H1 (cell line): ENCODE data around the gene ADGRL3. TPM values are rescaled to one million over a fixed set of nuclear protein-coding genes. Genes with fewer than 3 reads are reported as not detected.

Experiments used
- CTCF ChIA-PET: fragments of 300-600 bp; sonication (Branson Sonifier 250); formaldehyde crosslinking; loops from one replicate; lab custom pipeline; 2021; ENCODE audit not compliant: partially characterized antibody; lab: Charles Lee
- POLR2A ChIA-PET: fragments of 300-600 bp; sonication (Branson Sonifier 250); formaldehyde crosslinking; loops from one replicate; lab custom pipeline; 2021; ENCODE audit warnings: inconsistent platforms; ENCODE audit not compliant: partially characterized antibody; lab: Charles Lee
- DNase-seq, 2 experiments: peaks; one replicate each; pipeline versions ENCODE4 v3.0.0 to v3.0.0-alpha.2; 2010 to 2022; ENCODE audit warnings: low spot score in 2 of 2, low read depth in 1 of 2, mixed read lengths in 1 of 2
- FAIRE-seq: peaks from 2 replicates; lab custom pipeline; 2011; peaks lifted over from hg19 to GRCh38; lab: Jason Lieb, UNC
- H2AFZ ChIP-seq: 2 replicates; pipeline ENCODE4 v1.8.1; 2012; ENCODE audit warnings: low read length, inconsistent platforms
- H2AK5ac ChIP-seq: 2 replicates; pipeline ENCODE4 v1.6.1; 2013; ENCODE audit warnings: low read depth, low read length
- H2BK120ac ChIP-seq: replicated peaks from 2 replicates; pipeline ENCODE3; 2013; ENCODE audit warnings: low read depth, low read length, inconsistent platforms
- H2BK12ac ChIP-seq: 2 replicates; pipeline ENCODE4 v1.6.1; 2013; ENCODE audit warnings: low read depth, low read length
- H2BK15ac ChIP-seq: 2 replicates; pipeline ENCODE4 v1.6.1; 2013; ENCODE audit warnings: low read length
- H2BK20ac ChIP-seq: 2 replicates; pipeline ENCODE4 v1.6.1; 2013; ENCODE audit warnings: low read length
- H2BK5ac ChIP-seq: 2 replicates; pipeline ENCODE4 v1.6.1; 2013; ENCODE audit warnings: low read depth, low read length
- H3K14ac ChIP-seq: 2 replicates; pipeline ENCODE4 v1.6.1; 2013; ENCODE audit warnings: inconsistent platforms; ENCODE audit not compliant: insufficient read length
- H3K18ac ChIP-seq: 2 replicates; pipeline ENCODE4 v1.6.1; 2013; ENCODE audit warnings: low read length; ENCODE audit errors: extremely low read depth
- H3K23ac ChIP-seq: 2 replicates; pipeline ENCODE4 v1.6.1; 2013; ENCODE audit warnings: inconsistent platforms; ENCODE audit not compliant: insufficient read length
- H3K23me2 ChIP-seq: 2 replicates; pipeline ENCODE4 v1.6.1; 2013; ENCODE audit warnings: low read depth, low read length
- H3K27ac ChIP-seq: 2 replicates; pipeline ENCODE4 v1.6.1; 2011; ENCODE audit warnings: low read depth, low read length, inconsistent platforms
- H3K27me3 ChIP-seq, 4 experiments: replicated peaks in 1 of 4; 1 replicate in 1 of 4; 2 replicates in 3 of 4; pipeline versions ENCODE4 v1.6.1 to v1.8.1; 2011 to 2013; ENCODE audit warnings: low read length in 3 of 4, mild to moderate bottlenecking in 3 of 4, inconsistent platforms in 2 of 4, mixed read lengths in 2 of 4, moderate library complexity in 1 of 4; ENCODE audit not compliant: control insufficient read depth in 3 of 4, insufficient read depth in 3 of 4; ENCODE audit errors: extremely low read depth in 1 of 4
- H3K36me3 ChIP-seq, 4 experiments: 2 replicates each; pipeline versions ENCODE4 v1.6.1 to v1.8.1; 2011 to 2013; ENCODE audit warnings: mild to moderate bottlenecking in 4 of 4, low read length in 3 of 4, moderate library complexity in 2 of 4, control low read depth in 1 of 4, inconsistent platforms in 1 of 4; ENCODE audit not compliant: insufficient read depth in 4 of 4, control insufficient read depth in 2 of 4
- H3K4ac ChIP-seq: replicated peaks from 2 replicates; pipeline ENCODE3; 2013; ENCODE audit warnings: low read length, low read depth, mixed read lengths, inconsistent platforms; ENCODE audit not compliant: insufficient read length
- H3K4me1 ChIP-seq, 4 experiments: replicated peaks in 1 of 4; 1 replicate in 1 of 4; 2 replicates in 3 of 4; pipeline versions ENCODE4 v1.6.1 to v1.8.1; 2011 to 2013; ENCODE audit warnings: low read length in 3 of 4, inconsistent platforms in 2 of 4, mixed read lengths in 1 of 4; ENCODE audit not compliant: insufficient read depth in 4 of 4, control insufficient read depth in 3 of 4
- H3K4me2 ChIP-seq, 2 experiments: 2 replicates each; pipeline versions ENCODE4 v1.6.1 to v1.8.1; 2011 to 2013; ENCODE audit warnings: low read depth in 2 of 2, low read length in 2 of 2, control low read depth in 1 of 2, inconsistent platforms in 1 of 2, mild to moderate bottlenecking in 1 of 2; ENCODE audit not compliant: insufficient read depth in 1 of 2
- H3K4me3 ChIP-seq, 4 experiments: fragments of 200-600, 300-600 bp in 1 of 4; sonication (generic), shearing (Covaris generic), sonication (Bioruptor Twin) in 1 of 4; 2 replicates each; pipeline versions ENCODE4 v1.5.1 to v1.8.1; 2011 to 2016; ENCODE audit warnings: low read length in 4 of 4, low read depth in 3 of 4, control low read depth in 2 of 4, inconsistent platforms in 2 of 4, mild to moderate bottlenecking in 2 of 4, mixed read lengths in 1 of 4, moderate library complexity in 1 of 4; ENCODE audit not compliant: insufficient read depth in 2 of 4; ENCODE audit errors: extremely low read depth in 1 of 4
- H3K56ac ChIP-seq: replicated peaks from 2 replicates; pipeline ENCODE3; 2013; ENCODE audit warnings: low read depth, mild to moderate bottlenecking, mixed read lengths, low read length, inconsistent platforms; ENCODE audit not compliant: insufficient read length
- H3K79me1 ChIP-seq: 2 replicates; pipeline ENCODE4 v1.6.1; 2013; ENCODE audit warnings: low read depth, low read length, control low read depth
- H3K79me2 ChIP-seq, 2 experiments: 2 replicates each; pipeline versions ENCODE4 v1.6.1 to v1.8.1; 2012 to 2013; ENCODE audit warnings: low read length in 2 of 2, mild to moderate bottlenecking in 2 of 2, inconsistent platforms in 1 of 2; ENCODE audit not compliant: insufficient read depth in 2 of 2, control insufficient read depth in 1 of 2
- H3K9ac ChIP-seq, 4 experiments: replicated peaks in 1 of 4; 1 replicate in 1 of 4; 2 replicates in 3 of 4; pipeline versions ENCODE4 v1.6.1 to v1.8.1; 2011 to 2013; ENCODE audit warnings: low read depth in 3 of 4, low read length in 3 of 4, control low read depth in 2 of 4, mild to moderate bottlenecking in 2 of 4, moderate library complexity in 2 of 4, inconsistent platforms in 1 of 4; ENCODE audit errors: extremely low read depth in 1 of 4
- H3K9me3 ChIP-seq, 2 experiments: 2 replicates each; pipeline versions ENCODE4 v1.6.1 to v1.8.1; 2012 to 2013; ENCODE audit warnings: mild to moderate bottlenecking in 2 of 2, moderate library complexity in 2 of 2, control low read depth in 1 of 2, inconsistent platforms in 1 of 2, low read depth in 1 of 2, low read length in 1 of 2, mixed read lengths in 1 of 2; ENCODE audit not compliant: insufficient read depth in 2 of 2
- H4K20me1 ChIP-seq, 2 experiments: replicated peaks in 1 of 2; 2 replicates each; pipeline versions ENCODE3 to v1.8.1; 2011 to 2013; ENCODE audit warnings: inconsistent platforms in 2 of 2, low read length in 2 of 2, mild to moderate bottlenecking in 1 of 2; ENCODE audit not compliant: insufficient read depth in 2 of 2, control insufficient read depth in 1 of 2
- H4K5ac ChIP-seq: 2 replicates; pipeline ENCODE4 v1.6.1; 2013; ENCODE audit warnings: low read length, low read depth, mixed read lengths, inconsistent platforms; ENCODE audit not compliant: insufficient read length
- H4K8ac ChIP-seq: 2 replicates; pipeline ENCODE4 v1.8.0; 2013; ENCODE audit warnings: mild to moderate bottlenecking, moderate library complexity, low read length, inconsistent platforms; ENCODE audit not compliant: insufficient read depth; ENCODE audit errors: extremely low read depth
- H4K91ac ChIP-seq: replicated peaks from 2 replicates; pipeline ENCODE3; 2013; ENCODE audit warnings: low read length, mixed read lengths, inconsistent platforms; ENCODE audit not compliant: insufficient read length
- KDM4A ChIP-seq: IDR thresholded peaks from one replicate; pipeline ENCODE4 v1.7.1; 2012; ENCODE audit warnings: low read depth, mild to moderate bottlenecking, moderate library complexity, low read length, inconsistent platforms; ENCODE audit not compliant: severe bottlenecking
- POLR2AphosphoS5 ChIP-seq: IDR thresholded peaks from 2 replicates; pipeline ENCODE4 v1.6.1; 2011; ENCODE audit warnings: low read depth, low read length
- RXRA ChIP-seq: IDR thresholded peaks from 2 replicates; pipeline ENCODE4 v1.6.1; 2011; ENCODE audit warnings: low read depth, mild to moderate bottlenecking, low read length, moderate library complexity; ENCODE audit not compliant: insufficient read depth
- WGBS, 2 experiments: shearing (Covaris generic) in 1 of 2; methylation state at CpG; one replicate each; pipeline versions ENCODE4 v1.1.6 to v1.1.7; 2013 to 2015; ENCODE audit warnings: low lambda C conversion rate in 2 of 2, mixed read lengths in 2 of 2, inconsistent platforms in 1 of 2, low coverage in 1 of 2, missing lambda C conversion rate in 1 of 2; ENCODE audit not compliant: insufficient replicate concordance in 2 of 2, insufficient coverage in 1 of 2, insufficient read length in 1 of 2; ENCODE audit errors: extremely low coverage in 1 of 2, missing lambda C conversion rate in 1 of 2; 5-methylcytosine and 5-hydroxymethylcytosine counted together
- polyA plus RNA-seq, 7 experiments: library from polyadenylated mRNA; depleted of rRNA in 3 of 7; stranded (reverse) in 5 of 7; unstranded in 2 of 7; fragments of >200 nt in 5 of 7; fragments of 200-250 nt in 2 of 7; gene quantifications; 1 replicate in 5 of 7; 2 replicates in 1 of 7; 4 replicates in 1 of 7; pipeline versions ENCODE4 v1.2.1 to v1.2.3, GENCODE V29; 2011 to 2013; ENCODE audit warnings: missing spikeins in 2 of 7, mixed read lengths in 2 of 7
- total RNA-seq: library from RNA; stranded (reverse); fragmentation: NEBNext Ultra II Directional; extraction: Animal tissue kit (Norgen Biotek cat#: 25700); gene quantifications from 2 replicates; pipeline ENCODE4 v1.2.1, GENCODE V29; 2021

The ADGRL3 gene
- total and polyA plus RNA-seq, 2 of the 8 experiments (the other 6 are each of a cell fraction or from before 2014, with no cell fraction given), result 6.6 to 13.0 TPM

DNA sequence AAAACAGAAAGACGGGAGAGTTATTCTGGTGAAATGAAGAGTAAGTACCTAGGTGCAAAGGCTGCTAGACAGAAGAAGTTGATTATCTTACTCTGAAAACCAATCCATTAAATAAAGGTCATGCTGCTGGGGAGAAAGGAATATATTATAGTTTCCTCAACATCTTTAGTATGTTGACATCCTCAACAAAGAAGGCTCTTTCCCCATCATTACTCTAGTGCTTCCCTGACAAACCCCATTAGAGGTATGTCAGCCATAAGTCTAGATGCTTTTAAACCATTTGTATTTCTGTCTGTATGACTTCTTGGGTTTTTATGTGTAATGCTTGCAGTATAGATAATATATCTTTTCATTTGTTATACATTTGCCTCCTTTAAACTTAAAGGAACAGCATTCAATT, 75.9 kb downstream of the ADGRL3 start:
- Histone ChIP-seq H3K4me2 (no peak overlapping the region), H2BK5ac (no peak overlapping the region), H4K5ac (no peak overlapping the region), H4K91ac (no peak overlapping the region), H2BK12ac (no peak overlapping the region), H3K79me2 (peaks cover 0 to 9% of the 10 kb centered on the region in 2 experiments; a peak in 2 of 4 replicates), H3K56ac (no peak overlapping the region), H2BK20ac (no peak overlapping the region), H2BK15ac (no peak overlapping the region), H3K27me3 (no peaks in the 10 kb centered on the region), H3K23me2 (no peaks in the 10 kb centered on the region), H3K9me3 (no peaks in the 10 kb centered on the region), H3K4me3 (no peak overlapping the region), H3K36me3 (no peaks in the 10 kb centered on the region), H4K8ac (no peak overlapping the region), H2AK5ac (no peak overlapping the region), H2AFZ (no peak overlapping the region), H3K79me1 (no peaks in the 10 kb centered on the region), H3K9ac (no peak overlapping the region), H3K23ac (no peak overlapping the region), H3K27ac (no peak overlapping the region), H3K18ac (no peak overlapping the region), H2BK120ac (no peak overlapping the region), H3K4me1 (peaks cover 0 to 7% (median 0%) of the 10 kb centered on the region in 4 experiments; a peak in 1 of 7 replicates), H4K20me1 (no peaks in the 10 kb centered on the region), H3K14ac (no peak overlapping the region), H3K4ac (no peak overlapping the region)
- no peak for DNase-seq
- POLR2A ChIA-PET, result no interaction called here
- no peak for FAIRE-seq
- WGBS, 2 experiments, result 89% methylated on average over 1 of the region's 1 CpG; no CpG with 5 or more reads in 1 of the 2 experiments
- CTCF ChIA-PET, result no interaction called here
- no peak for TF ChIP-seq KDM4A
- no peak for TF ChIP-seq RXRA
- TF ChIP-seq POLR2AphosphoS5, result no peak
